MM.1S (cell line): ENCODE data around the gene HCRTR2.
"Not testable (repeated sequence)": the region's sequence is repeated elsewhere in the genome, so short reads cannot be mapped to it uniquely, and the experiment has no call there.

Experiments
- DNase-seq: peaks from one replicate; pipeline ENCODE4 v3.0.0-alpha.2; 2015
- H2AFZ ChIP-seq: fragments of 300-600 bp; sonication (generic); 2 replicates; pipeline ENCODE4 v1.6.0; 2016; ENCODE audit warnings: antibody characterized with exemption, low read length
- H3F3A ChIP-seq: fragments of 300-600 bp; sonication (generic); 2 replicates; pipeline ENCODE4 v1.6.1; 2016; ENCODE audit warnings: mild to moderate bottlenecking, antibody characterized with exemption, low read length, moderate library complexity, mixed read lengths; ENCODE audit not compliant: insufficient read depth
- H3K27ac ChIP-seq: fragments of 300-600 bp; sonication (generic); 2 replicates; pipeline ENCODE4 v1.5.1; 2016; ENCODE audit warnings: mild to moderate bottlenecking, low read length
- H3K27me3 ChIP-seq: fragments of 300-600 bp; sonication (generic); replicated peaks from 2 replicates; pipeline ENCODE4 v1.6.0; 2016; ENCODE audit warnings: low read length; ENCODE audit not compliant: insufficient read depth
- H3K36me3 ChIP-seq: fragments of 300-600 bp; sonication (generic); replicated peaks from 2 replicates; pipeline ENCODE4 v1.6.1; 2016; ENCODE audit warnings: mild to moderate bottlenecking, low read length, mixed read lengths; ENCODE audit not compliant: insufficient read depth
- H3K4me1 ChIP-seq: fragments of 300-600 bp; sonication (generic); 2 replicates; pipeline ENCODE4 v1.6.1; 2016; ENCODE audit warnings: low read length, mixed read lengths
- H3K4me2 ChIP-seq: fragments of 300-600 bp; sonication (generic); 2 replicates; pipeline ENCODE4 v1.6.0; 2016; ENCODE audit warnings: low read depth, low read length
- H3K4me3 ChIP-seq: fragments of 300-600 bp; sonication (generic); 2 replicates; pipeline ENCODE4 v1.5.1; 2016; ENCODE audit warnings: low read length, mixed read lengths
- H3K79me2 ChIP-seq: fragments of 300-600 bp; sonication (generic); 2 replicates; pipeline ENCODE4 v1.6.1; 2016; ENCODE audit warnings: mixed run types, low read length, mixed read lengths
- H3K9ac ChIP-seq: fragments of 300-600 bp; sonication (generic); 2 replicates; pipeline ENCODE4 v1.6.1; 2016; ENCODE audit warnings: low read length, mixed read lengths
- H3K9me2 ChIP-seq: fragments of 300-600 bp; sonication (generic); replicated peaks from 2 replicates; pipeline ENCODE4 v1.6.1; 2016; ENCODE audit warnings: mild to moderate bottlenecking, low read length, mixed read lengths; ENCODE audit not compliant: insufficient read depth
- H3K9me3 ChIP-seq: fragments of 300-600 bp; sonication (generic); replicated peaks from 2 replicates; pipeline ENCODE4 v1.6.1; 2016; ENCODE audit warnings: mild to moderate bottlenecking, low read length, mixed read lengths; ENCODE audit not compliant: insufficient read depth
- H4K20me1 ChIP-seq: fragments of 300-600 bp; sonication (generic); 2 replicates; pipeline ENCODE4 v1.6.1; 2016; ENCODE audit warnings: mild to moderate bottlenecking, low read length, moderate library complexity, mixed read lengths; ENCODE audit not compliant: insufficient read depth
- CTCF ChIP-seq: fragments of 300-600 bp; sonication (generic); IDR thresholded peaks from 2 replicates; pipeline ENCODE4 v1.5.1; 2016; ENCODE audit warnings: antibody characterized with exemption, low read length, mixed read lengths
- EZH2 ChIP-seq: fragments of 300-600 bp; sonication (generic); optimal IDR thresholded peaks from 2 replicates; pipeline ENCODE3; 2017; ENCODE audit warnings: low read depth, mild to moderate bottlenecking, antibody characterized with exemption, low read length, mixed read lengths
- EZH2phosphoT487 ChIP-seq: fragments of 300-600 bp; sonication (generic); IDR thresholded peaks from 2 replicates; pipeline ENCODE4 v1.6.1; 2018; ENCODE audit warnings: antibody characterized with exemption, low read length

The HCRTR2 gene

GRCh38 chr6:55239099-55239498 is 64.8 kb downstream of the HCRTR2 start:
- Histone ChIP-seq H3K27me3 (no peaks in the 10 kb centered on the region), H3K4me3 (no peak overlapping the region), H4K20me1 (no peaks in the 10 kb centered on the region), H3K4me1 (no peaks in the 10 kb centered on the region), H3K27ac (no peak overlapping the region), H3K4me2 (no peak overlapping the region), H3K9me2 (no peaks in the 10 kb centered on the region), H3K9ac (no peak overlapping the region), H3K79me2 (no peaks in the 10 kb centered on the region), H3F3A (no peaks in the 10 kb centered on the region), H2AFZ (no peak overlapping the region), H3K9me3 (no peaks in the 10 kb centered on the region), H3K36me3 (no peaks in the 10 kb centered on the region)
- TF ChIP-seq CTCF: no peak
- no peak for TF ChIP-seq EZH2phosphoT487
- no peak for TF ChIP-seq EZH2
- DNase-seq: no peak

- H4K20me1 ChIP-seq, H3K4me2 ChIP-seq, H3K27me3 ChIP-seq, H3K36me3 ChIP-seq, H2AFZ ChIP-seq, H3K9me3 ChIP-seq, H3K27ac ChIP-seq, H3K79me2 ChIP-seq, H3K9me2 ChIP-seq, H3F3A ChIP-seq, H3K9ac ChIP-seq, H3K4me3 ChIP-seq, H3K4me1 ChIP-seq: not testable (repeated sequence)
- peak; percentile 40 for DNase-seq
- peak; percentile 47 for TF ChIP-seq CTCF
These were observed 66.8 kb downstream of the HCRTR2 start for GRCh38 chr6:55240975-55241605.

GRCh38 chr6:55250400-55250799 is 76.1 kb downstream of the HCRTR2 start:
- Histone ChIP-seq H3K4me1 (no peaks in the 10 kb centered on the region), H3K4me3 (no peak overlapping the region), H3K9me2 (no peaks in the 10 kb centered on the region), H3K27ac (no peak overlapping the region), H3K4me2 (no peak overlapping the region), H3K36me3 (no peaks in the 10 kb centered on the region), H3F3A (no peaks in the 10 kb centered on the region), H3K79me2 (no peaks in the 10 kb centered on the region), H3K27me3 (no peaks in the 10 kb centered on the region), H3K9me3 (no peaks in the 10 kb centered on the region), H4K20me1 (no peaks in the 10 kb centered on the region), H2AFZ (no peak overlapping the region), H3K9ac (no peak overlapping the region)
- DNase-seq: no peak
- TF ChIP-seq EZH2: no peak
- no peak for TF ChIP-seq EZH2phosphoT487
- no peak for TF ChIP-seq CTCF
